HG02852 (cell line): ENCODE results near the gene GMEB2.

Source experiments
- ATAC-seq: cut with Tn5 transposase; IDR thresholded peaks from one replicate; pipeline ENCODE4 v1.9.1; 2021; ENCODE audit warnings: mild to moderate bottlenecking, moderate library complexity; ENCODE audit not compliant: unreplicated experiment

Gene GMEB2

DNA sequence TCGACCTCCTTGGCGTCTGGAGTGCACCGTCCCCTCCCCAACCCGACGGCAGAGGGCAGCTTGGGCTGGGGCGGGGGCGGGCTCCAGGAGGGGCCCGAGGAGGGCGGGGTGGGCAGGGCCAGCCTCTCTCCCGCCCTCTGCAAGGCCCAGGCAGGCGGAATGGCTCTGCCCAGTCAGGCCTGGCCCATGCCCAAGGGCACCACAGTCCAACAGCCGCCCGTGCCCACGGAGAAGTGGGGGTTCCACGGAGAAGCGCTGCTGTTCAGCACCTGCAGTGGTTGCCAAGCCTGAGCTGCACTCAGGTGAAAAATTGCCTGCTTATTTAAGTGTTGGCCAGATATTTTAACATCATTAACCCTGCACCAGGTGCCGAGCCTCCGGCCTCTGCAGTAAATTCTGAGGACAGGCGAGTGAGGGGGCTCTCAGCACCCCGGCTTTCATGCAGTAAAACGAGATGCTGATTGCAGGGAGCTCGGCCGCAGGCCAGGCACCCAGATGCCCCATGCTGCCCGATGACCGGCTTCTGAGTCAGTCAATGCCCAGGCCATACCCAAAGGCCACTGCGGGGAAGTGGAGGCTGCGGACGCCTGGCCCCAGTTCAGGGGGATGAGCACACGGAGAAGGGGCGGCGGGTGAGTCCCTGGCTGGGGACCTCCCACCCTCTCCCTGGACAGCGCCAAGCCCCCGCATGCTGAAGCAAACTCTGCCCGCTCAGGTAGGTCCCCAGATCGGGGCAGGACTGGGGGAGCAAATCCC lies 79.0 kb downstream of the GMEB2 start, which contains the start of gene SRMS:
SRMS (minus strand) TSS at position 25 of the 756 bp plus-strand sequence. CDS start 286 bp downstream, outside the sequence.
- no peak for ATAC-seq

DNA sequence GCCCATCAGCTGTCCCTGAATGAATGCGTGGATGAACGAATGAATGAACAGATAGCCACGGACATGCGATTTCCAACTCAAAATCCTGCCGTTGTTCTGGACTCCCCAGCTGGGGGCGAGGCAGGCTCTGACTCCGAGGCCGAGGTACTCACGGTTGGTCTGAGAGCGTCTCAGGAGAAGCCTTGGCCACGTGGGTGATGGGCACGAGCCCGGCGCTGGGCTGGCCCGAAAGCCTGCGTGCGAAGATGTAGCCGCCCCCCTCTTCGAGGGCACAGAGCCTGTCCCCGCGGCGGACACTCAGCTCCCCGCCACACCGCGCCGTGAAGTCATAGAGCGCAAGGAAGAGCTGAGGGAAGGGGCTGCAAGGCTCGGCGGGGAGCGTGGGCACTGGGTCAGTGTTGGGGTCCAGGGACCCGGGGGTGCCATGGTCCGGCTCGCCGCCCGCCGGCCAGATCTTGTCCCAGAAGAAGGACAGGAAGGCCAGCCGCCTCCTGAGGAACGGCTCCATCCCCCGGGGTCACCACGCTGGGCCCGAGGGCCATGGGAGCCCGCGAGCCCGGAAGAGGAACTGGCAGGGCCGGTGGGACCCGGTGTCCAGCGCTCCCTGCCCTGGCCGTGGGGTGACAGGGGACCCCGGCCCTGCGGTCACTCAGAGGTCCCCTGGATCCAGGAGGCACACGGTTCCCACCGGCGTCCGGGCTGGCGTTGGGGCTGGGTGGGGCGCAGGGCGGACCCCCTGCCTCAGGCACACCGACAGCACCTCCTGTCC lies 79.8 kb downstream of the GMEB2 start:
- ATAC-seq: no peak

DNA sequence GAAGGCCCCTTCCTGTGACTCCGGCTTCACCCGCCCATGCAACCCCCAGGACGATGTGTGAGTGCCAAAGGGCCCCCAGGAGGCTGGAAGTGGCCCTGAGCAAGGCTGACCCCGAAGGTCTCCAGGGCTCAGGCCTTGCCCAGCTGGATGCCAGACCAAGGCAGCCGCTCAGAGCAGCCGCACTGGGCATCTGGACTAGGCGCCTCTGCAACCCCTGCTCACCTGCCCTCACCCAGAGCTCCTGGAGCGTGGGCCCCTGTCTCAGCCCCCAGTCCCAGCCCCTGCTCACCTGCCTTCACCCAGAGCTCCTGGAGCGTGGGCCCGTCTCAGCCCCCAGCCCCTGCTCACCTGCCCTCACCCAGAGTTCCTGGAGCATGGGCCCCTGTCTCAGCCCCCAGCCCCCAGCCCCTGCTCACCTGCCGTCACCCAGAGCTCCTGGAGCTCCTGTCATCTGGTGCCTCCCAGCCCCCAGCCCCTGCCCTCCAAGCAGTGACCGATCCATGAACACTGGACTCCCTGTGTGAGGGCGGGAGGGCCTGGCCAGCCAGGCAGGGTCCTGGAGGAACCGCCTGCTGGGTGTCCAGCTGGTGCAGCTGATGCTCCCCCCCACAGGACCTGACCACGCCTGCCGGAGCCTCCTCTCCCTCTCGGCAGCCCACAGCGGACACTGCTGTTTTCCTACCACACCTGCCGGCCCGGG lies 80.5 kb downstream of the GMEB2 start:
- no peak for ATAC-seq

DNA sequence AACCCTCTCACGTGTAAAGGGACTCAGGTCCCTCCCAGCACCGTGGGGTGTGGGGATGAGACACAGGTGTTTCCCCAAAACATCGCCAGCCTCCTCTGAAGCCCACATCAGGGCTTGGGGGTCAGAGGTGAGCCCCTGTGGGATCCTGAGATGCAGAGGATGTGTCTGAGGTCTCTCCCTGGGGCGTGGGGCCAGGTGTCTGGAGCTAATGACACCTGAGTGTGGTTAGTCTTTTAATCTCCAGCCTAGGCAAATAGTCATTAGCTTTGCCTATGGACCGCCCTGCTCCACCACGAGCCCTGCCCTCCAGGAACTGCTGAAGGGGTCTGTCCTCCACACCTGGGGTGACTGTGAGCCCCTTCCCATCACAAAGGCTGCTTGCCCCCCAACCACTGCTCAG lies 81.1 kb downstream of the GMEB2 start:
- ATAC-seq: no peak

DNA sequence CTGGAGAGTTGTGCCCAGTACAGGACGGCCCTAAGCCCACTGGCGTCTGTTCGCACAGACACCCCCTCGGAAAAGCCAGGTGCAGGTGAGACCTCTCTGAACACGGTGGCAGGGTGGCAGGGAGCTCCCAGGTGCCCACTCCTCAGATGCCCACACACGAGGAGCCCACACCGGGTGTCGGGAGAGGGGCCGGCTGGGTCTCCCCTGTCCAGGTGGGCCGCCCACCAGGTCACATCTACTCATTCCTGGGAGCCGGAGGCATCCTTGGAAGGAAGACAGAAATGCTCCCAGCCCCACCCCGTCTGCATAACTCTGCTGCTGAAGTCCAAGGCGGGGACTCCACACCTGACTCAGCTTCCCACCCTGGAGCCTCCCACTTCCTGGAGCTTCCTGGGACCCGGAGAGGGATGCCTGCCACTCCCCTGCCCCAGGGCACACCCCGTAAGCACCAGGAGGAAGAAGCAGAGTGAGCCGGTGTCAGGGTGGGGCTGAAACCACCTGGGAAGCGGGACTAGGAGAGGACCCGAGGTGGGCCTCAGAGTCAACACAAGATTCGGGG lies 81.9 kb downstream of the GMEB2 start:
- ATAC-seq: no peak

- no peak for ATAC-seq
Measured at GRCh38 chr20:63544241-63544957, 82.5 kb downstream of the GMEB2 start.

- no peak for ATAC-seq
Measured at GRCh38 chr20:63543733-63544132, 83.2 kb downstream of the GMEB2 start.

DNA sequence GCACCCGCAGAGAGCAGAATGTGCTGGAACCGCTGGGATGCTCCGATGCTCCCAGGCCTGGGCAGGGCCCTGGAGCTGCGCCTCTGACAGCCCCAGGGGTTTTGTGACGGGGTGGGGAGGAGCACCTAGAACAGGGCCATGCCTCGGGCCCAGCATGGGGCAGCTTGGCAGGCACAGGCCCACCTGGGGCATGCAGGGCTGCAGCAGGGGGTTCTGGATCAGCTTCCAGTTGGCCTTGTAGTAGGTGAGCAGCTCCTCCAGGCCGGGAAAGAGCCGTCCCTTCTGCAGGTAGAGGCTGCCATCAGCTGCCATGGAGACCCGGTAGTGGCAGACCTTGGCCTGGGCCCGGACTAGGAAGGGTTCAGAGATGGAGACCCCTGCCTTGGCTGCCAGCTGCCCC lies 83.8 kb downstream of the GMEB2 start:
- ATAC-seq: no peak

- ATAC-seq: no peak
Measured at GRCh38 chr20:63542696-63543095, 84.2 kb downstream of the GMEB2 start.

DNA sequence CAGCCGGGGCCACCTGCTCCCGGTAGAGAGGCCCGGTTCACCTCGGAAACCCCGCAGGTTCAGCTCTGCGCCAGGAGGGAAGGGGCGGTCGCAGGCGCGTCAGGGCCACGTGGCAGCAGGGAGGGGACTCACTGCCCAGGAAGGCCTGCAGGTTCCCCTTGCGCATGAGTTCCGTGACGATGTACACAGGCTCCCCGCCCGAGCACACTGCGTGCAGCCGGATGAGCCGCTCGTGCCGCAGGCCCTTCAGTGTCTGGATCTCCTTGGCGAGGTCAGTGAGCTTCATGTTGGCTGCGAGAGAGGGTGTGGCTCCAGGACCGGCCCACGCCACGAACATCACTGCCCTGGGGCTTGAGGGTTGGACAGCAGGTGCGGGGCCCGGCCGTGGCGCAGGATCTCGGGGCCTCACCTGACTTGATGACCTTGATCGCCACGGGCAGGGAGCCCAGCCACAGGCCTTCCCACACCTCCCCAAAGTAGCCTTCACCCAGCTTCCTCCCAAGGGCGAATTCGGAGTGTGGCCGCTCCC lies 84.8 kb downstream of the GMEB2 start:
- ATAC-seq: no peak

- ATAC-seq: no peak
Measured at GRCh38 chr20:63541371-63541770, 85.5 kb downstream of the GMEB2 start.

GRCh38 chr20:63540417-63541186 lies 86.3 kb downstream of the GMEB2 start:
- no peak for ATAC-seq

GRCh38 chr20:63539441-63540370 lies 87.2 kb downstream of the GMEB2 start:
- no peak for ATAC-seq

GRCh38 chr20:63539092-63539430 lies 87.8 kb downstream of the GMEB2 start:
- no peak for ATAC-seq

GRCh38 chr20:63538204-63539091 lies 88.5 kb downstream of the GMEB2 start:
- no peak for ATAC-seq
